ENCODE results near the gene ZNF236. TPM values are rescaled to one million over a fixed set of nuclear protein-coding genes. Genes with fewer than 3 reads are reported as not detected.
"Not testable (repeated sequence)": the region's sequence is repeated elsewhere in the genome, so short reads cannot be mapped to it uniquely, and the experiment has no call there.

ZNF236 gene
- total RNA-seq, 1 donor, result 20.7 TPM

GRCh38 chr18:76984193-76985155 is 162.1 kb downstream of the ZNF236 start:
- DNase-seq (ENCODE audit: low read depth in 2 of 3, low spot score in 2 of 3), result no peak

- no peak for DNase-seq (ENCODE audit: low read depth in 2 of 3, low spot score in 2 of 3)
These were observed 163.0 kb downstream of the ZNF236 start for GRCh38 chr18:76985156-76985950.

GRCh38 chr18:76985951-76986236 is 163.5 kb downstream of the ZNF236 start:
- no peak for DNase-seq (ENCODE audit: low read depth in 2 of 3, low spot score in 2 of 3)

GRCh38 chr18:76986406-76986805 is 164.0 kb downstream of the ZNF236 start:
- no peak for DNase-seq (ENCODE audit: low read depth in 2 of 3, low spot score in 2 of 3)

- DNase-seq (ENCODE audit: low read depth in 2 of 3, low spot score in 2 of 3), result no peak
These were observed 165.9 kb downstream of the ZNF236 start for GRCh38 chr18:76988031-76988826.

GRCh38 chr18:76988827-76989646 is 166.7 kb downstream of the ZNF236 start:
- DNase-seq (ENCODE audit: low read depth in 2 of 3, low spot score in 2 of 3), result no peak

- no peak for DNase-seq (ENCODE audit: low read depth in 2 of 3, low spot score in 2 of 3)
These were observed 167.4 kb downstream of the ZNF236 start for GRCh38 chr18:76989647-76990190.

- not testable (repeated sequence) for DNase-seq (ENCODE audit: low read depth in 2 of 3, low spot score in 2 of 3)
These were observed 168.1 kb downstream of the ZNF236 start for GRCh38 chr18:76990343-76991020.

GRCh38 chr18:76991021-76991688 is 168.8 kb downstream of the ZNF236 start:
- no peak for DNase-seq (ENCODE audit: low read depth in 2 of 3, low spot score in 2 of 3)

- no peak for DNase-seq (ENCODE audit: low read depth in 2 of 3, low spot score in 2 of 3)
These were observed 170.1 kb downstream of the ZNF236 start for GRCh38 chr18:76992226-76993084.

GRCh38 chr18:76993085-76993382 is 170.7 kb downstream of the ZNF236 start:
- DNase-seq (ENCODE audit: low read depth in 2 of 3, low spot score in 2 of 3), result no peak

GRCh38 chr18:76993573-76993972 is 171.2 kb downstream of the ZNF236 start:
- DNase-seq (ENCODE audit: low read depth in 2 of 3, low spot score in 2 of 3), result no peak

- no peak for DNase-seq (ENCODE audit: low read depth in 2 of 3, low spot score in 2 of 3)
These were observed 171.8 kb downstream of the ZNF236 start for GRCh38 chr18:76994086-76994654.

GRCh38 chr18:76995896-76996295 is 173.5 kb downstream of the ZNF236 start:
- DNase-seq (ENCODE audit: low read depth in 2 of 3, low spot score in 2 of 3), result no peak

GRCh38 chr18:76996429-76996828 is 174.1 kb downstream of the ZNF236 start:
- no peak for DNase-seq (ENCODE audit: low read depth in 2 of 3, low spot score in 2 of 3)

- no peak for DNase-seq (ENCODE audit: low read depth in 2 of 3, low spot score in 2 of 3)
These were observed 175.8 kb downstream of the ZNF236 start for GRCh38 chr18:76997951-76998808.

GRCh38 chr18:76999077-76999476 is 176.7 kb downstream of the ZNF236 start:
- no peak for DNase-seq (ENCODE audit: low read depth in 2 of 3, low spot score in 2 of 3)
